ENCODE measurements around the gene CCL7.
A peak's percentile ranks its signal among the peaks of the same experiment; 100 is the strongest.

The CCL7 gene

GRCh38 chr17:34287875-34288274 is 17.9 kb downstream of the CCL7 start:
- DNase-seq (ENCODE audit: low read depth): no peak

- DNase-seq (ENCODE audit: low read depth): no peak
These were observed 20.6 kb downstream of the CCL7 start for GRCh38 chr17:34290586-34290985.

- peak; percentile 3 for DNase-seq (ENCODE audit: low read depth)
These were observed 21.8 kb downstream of the CCL7 start for GRCh38 chr17:34291721-34292348.

GRCh38 chr17:34299027-34299426 is 29.0 kb downstream of the CCL7 start:
- no peak for DNase-seq (ENCODE audit: low read depth)

GRCh38 chr17:34299956-34300577 is 30.0 kb downstream of the CCL7 start:
- DNase-seq (ENCODE audit: low read depth): peak; percentile 27

- peak; percentile 33 for DNase-seq (ENCODE audit: low read depth)
These were observed 30.8 kb downstream of the CCL7 start for GRCh38 chr17:34300652-34301370.

- no peak for DNase-seq (ENCODE audit: low read depth)
These were observed 32.0 kb downstream of the CCL7 start for GRCh38 chr17:34301986-34302385.

- no peak for DNase-seq (ENCODE audit: low read depth)
These were observed 32.6 kb downstream of the CCL7 start for GRCh38 chr17:34302636-34303035.

- no peak for DNase-seq (ENCODE audit: low read depth)
These were observed 33.6 kb downstream of the CCL7 start for GRCh38 chr17:34303606-34304005.

GRCh38 chr17:34305061-34305460 is 35.0 kb downstream of the CCL7 start:
- DNase-seq (ENCODE audit: low read depth): no peak

GRCh38 chr17:34305606-34306005 is 35.6 kb downstream of the CCL7 start:
- no peak for DNase-seq (ENCODE audit: low read depth)

- DNase-seq (ENCODE audit: low read depth): peak; percentile 33
These were observed 36.4 kb downstream of the CCL7 start for GRCh38 chr17:34306466-34306865.

GRCh38 chr17:34307110-34307509 is 37.1 kb downstream of the CCL7 start:
- peak; percentile 4 for DNase-seq (ENCODE audit: low read depth)

GRCh38 chr17:34308371-34308770 is 38.4 kb downstream of the CCL7 start:
- no peak for DNase-seq (ENCODE audit: low read depth)

- no peak for DNase-seq (ENCODE audit: low read depth)
These were observed 41.3 kb downstream of the CCL7 start for GRCh38 chr17:34311291-34311690.

- peak; percentile 23 for DNase-seq (ENCODE audit: low read depth)
These were observed 42.1 kb downstream of the CCL7 start for GRCh38 chr17:34312080-34312479.

- no peak for DNase-seq (ENCODE audit: low read depth)
These were observed 43.1 kb downstream of the CCL7 start for GRCh38 chr17:34313164-34313563.

- no peak for DNase-seq (ENCODE audit: low read depth)
These were observed 44.3 kb downstream of the CCL7 start for GRCh38 chr17:34314279-34314678.

GRCh38 chr17:34318474-34318873 is 48.5 kb downstream of the CCL7 start:
- DNase-seq (ENCODE audit: low read depth): peak; percentile 3

GRCh38 chr17:34319039-34319483 is 49.0 kb downstream of the CCL7 start, which contains the start of gene CCL8:
CCL8 (plus strand) TSS chr17:34319435; CDS start chr17:34319502, 67 bp downstream.
- no peak for DNase-seq (ENCODE audit: low read depth)
